ENCODE data around the gene POTEF. TPM values are rescaled to one million over a fixed set of nuclear protein-coding genes. Genes with fewer than 3 reads are reported as not detected.
"Not testable (repeated sequence)": the region's sequence is repeated elsewhere in the genome, so short reads cannot be mapped to it uniquely, and the experiment has no call there.

POTEF gene
- total RNA-seq, 1 donor from 2014 or later: not detected

DNA sequence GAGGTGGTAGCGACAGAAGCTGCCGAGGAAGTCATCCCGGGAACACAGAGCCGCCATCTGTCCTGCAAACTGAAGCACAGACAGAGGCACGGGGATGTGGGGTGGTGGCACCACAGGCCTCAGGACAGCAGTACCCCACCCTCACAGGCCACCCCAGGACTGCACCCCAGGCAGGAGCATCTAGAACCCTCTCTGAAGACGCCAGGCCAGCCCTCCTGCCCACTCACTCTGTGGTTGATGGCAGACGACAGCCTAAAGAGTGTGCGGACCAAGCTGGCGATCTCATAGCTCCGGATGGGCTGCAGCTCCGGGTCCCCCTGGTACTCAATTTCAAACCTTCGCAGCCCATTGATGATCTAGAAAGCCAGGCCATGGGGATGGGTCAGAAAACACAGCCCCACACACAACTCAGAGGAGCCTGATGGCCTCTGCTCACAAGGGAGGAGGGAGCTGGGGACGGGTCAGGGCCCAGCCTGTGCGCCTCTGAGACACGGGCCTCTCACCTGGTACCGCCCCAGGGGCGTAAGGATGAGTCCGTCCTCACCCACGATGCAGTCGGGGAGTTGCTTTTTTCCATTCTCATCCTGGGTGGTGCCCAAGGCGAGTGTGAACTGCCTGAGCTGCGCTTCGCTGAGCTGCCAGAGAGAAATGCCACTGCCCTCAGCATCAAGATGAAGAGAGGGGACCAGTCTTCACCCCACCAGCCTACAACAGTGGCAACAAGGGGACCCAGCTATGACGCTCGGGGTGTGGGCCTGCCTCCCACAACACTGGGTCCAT lies 24.0 kb upstream of the POTEF start:
- DNase-seq (ENCODE audit: low read depth): no peak

DNA sequence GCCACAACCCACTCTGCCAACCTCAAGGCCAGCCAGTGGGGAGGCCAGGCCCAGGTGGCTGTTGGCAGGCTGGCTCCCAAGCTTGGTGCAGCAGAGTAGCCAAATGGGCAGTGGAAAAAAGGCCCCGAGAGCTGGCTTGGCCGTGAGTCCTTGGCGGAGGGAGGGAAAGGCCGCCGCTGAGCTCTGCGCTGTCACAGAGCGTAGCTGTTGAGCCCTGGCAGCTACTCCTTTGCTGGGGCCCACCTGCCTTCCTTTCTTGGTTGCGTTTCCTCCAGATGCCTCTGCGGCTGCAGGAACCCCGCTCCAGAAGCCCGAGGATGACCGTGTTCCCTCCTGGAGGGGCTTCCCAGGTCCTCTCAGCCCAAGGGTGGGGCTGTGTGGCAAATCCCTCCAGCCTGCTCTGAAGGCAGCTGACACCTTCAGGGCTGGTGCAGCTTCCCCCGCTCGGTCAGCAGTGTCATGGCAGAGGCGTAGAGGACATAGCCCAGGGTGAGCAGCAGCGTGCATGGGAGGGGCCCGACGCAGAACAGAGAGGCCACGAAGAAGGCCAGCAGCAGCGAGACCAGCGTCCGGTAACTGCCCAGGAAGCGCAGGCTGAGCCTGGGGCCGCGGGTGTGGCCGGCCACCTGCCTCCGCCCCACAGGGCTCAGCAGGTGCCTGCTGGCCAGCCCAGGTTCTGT lies 23.3 kb upstream of the POTEF start:
- DNase-seq (ENCODE audit: low read depth): not testable (repeated sequence)

DNA sequence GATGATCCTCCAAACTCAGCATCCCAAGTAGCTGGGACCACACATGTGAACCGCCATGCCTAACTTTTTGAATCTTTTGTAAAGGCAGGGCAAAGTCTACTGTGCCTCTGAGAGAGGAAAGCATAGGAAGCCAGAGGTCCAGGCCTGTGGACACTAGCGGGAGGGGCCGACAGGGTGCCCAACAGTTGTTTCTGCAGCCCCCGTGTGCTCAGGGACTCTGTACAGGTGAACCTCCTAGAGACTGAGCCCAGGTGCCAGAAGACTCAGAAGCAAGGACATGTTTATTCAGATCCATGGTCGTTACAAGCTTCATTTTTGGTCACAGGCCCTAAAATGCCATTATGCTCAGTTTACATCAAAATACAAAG lies 22.1 kb upstream of the POTEF start:
- DNase-seq (ENCODE audit: low read depth): not testable (repeated sequence)

DNA sequence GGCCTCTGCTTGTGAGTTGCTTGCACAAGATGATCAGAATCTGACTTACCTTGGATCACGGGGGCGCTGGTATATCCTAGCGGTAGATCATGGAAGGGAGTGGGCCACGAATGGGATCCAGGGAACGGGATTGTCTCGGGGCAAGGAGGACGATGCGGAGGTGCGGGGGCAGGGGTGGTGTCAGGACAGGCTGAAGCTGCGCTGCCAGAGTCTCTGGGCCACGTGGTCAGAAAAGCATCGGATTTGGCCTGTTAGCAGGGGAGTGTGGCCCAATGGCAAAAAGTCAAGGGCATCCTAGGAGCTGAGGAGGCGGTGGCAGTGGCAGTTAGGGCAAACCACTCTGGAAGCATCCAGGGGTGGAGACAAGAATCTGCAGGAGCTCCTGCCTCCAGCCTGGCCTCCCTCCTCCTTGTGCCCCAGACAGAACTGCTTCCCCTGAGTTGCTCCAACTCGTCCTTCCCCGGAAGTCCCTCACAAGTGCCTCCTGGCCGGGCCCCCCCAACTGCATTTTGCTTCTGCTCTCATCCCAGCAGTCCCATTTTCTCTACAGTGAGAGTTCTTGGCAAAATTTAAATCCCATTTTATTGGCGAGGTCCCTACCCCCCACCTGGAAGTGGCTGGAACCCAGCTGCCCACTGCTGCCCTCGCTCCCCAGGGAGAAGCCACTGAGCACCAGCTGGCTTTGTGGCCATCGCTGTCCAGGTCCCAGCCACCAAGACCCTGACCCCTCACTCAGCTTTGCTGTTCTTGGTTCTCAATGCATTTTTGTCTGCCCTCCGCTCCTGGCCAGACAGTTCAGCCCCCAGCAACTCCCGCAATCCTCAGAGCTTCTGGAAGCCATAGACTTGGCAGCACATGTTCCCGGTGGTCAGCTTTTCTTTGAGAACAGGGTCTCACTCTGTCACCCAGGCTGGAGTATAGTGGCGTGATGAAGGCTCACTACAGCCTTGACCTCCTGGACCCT lies 21.4 kb upstream of the POTEF start:
- no peak for DNase-seq (ENCODE audit: low read depth)

DNA sequence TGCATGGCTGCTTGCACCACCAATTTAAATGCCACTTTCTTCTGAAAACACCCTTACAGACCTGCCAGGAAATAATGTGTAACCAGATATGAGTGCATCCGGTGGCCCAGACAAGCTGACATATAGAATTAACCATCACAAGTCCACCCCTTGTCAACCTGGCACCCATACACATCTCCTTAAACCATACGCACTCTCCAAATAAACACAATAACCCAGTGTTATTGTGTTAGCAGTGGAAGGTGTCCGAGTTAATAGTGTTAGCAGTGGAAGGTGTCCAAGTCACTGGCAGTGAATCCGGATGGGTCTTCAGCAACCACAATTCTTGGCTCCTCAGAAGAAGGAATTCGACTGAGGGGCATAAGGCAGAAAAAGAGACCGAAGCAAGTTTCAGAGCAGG lies 19.5 kb upstream of the POTEF start:
- DNase-seq (ENCODE audit: low read depth): not testable (repeated sequence)

DNA sequence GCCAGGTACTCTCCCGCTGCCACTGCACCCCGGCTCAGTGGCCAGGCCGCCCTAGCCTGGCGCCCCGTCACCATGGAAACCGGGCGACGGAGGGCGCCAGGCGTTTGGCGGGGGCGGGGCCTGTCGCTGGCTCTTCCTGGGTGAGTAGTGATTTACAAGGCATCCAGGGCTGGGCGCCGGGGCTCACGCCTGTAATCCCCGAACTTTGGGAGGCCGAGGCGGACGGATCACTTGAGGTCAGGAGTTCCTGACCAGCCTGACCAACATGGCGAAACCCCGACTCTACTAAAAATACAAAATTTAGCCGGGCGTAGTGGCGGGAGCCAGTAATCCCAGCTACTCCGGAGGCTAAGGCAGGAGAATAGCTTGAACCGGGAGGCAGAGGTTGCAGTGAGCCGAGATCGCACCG lies 16.0 kb upstream of the POTEF start, which contains the start of gene CCDC74B:
CCDC74B (minus strand) TSS at position 107 of the 409 bp plus-strand sequence. CDS start 116 bp downstream, outside the sequence.
- DNase-seq (ENCODE audit: low read depth): peak; percentile 45

DNA sequence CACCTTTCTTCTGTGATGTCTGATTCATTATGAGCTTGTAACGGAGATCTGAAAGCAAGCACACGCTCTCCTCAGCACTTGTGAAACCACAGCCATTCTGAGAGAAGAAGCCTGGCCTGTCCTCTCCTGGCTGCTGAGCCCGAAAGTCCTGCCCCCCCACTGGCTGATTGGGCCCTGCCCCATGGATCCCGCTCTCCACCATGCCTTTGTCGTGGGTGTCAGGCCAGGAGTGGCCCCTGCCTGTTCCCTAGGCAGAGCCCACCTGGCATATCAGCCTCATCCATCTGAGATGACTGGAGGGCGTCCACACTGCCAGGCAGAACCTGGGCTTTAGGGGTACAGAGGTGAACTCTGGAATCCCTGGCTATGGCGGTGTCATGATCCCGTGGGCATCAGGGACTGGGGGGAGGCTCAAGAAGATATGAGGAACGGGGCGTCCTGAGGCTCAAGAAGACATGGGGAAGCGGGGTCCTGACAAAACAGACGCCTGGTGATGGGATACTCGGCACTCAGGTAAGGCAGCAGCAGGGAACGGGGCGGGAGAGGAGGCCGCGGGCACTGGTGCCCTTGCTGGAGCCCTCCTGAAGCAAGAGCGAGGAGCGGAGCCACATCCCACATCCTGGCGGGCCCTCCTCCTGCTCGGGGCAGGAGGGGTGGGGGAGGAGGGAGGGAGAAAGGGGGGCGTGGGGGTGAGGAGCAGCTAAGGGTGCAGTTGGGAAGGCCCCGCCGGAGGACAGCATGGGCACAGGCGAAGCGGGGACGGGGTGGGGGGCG lies 14.4 kb upstream of the POTEF start:
- DNase-seq (ENCODE audit: low read depth): not testable (repeated sequence)

DNA sequence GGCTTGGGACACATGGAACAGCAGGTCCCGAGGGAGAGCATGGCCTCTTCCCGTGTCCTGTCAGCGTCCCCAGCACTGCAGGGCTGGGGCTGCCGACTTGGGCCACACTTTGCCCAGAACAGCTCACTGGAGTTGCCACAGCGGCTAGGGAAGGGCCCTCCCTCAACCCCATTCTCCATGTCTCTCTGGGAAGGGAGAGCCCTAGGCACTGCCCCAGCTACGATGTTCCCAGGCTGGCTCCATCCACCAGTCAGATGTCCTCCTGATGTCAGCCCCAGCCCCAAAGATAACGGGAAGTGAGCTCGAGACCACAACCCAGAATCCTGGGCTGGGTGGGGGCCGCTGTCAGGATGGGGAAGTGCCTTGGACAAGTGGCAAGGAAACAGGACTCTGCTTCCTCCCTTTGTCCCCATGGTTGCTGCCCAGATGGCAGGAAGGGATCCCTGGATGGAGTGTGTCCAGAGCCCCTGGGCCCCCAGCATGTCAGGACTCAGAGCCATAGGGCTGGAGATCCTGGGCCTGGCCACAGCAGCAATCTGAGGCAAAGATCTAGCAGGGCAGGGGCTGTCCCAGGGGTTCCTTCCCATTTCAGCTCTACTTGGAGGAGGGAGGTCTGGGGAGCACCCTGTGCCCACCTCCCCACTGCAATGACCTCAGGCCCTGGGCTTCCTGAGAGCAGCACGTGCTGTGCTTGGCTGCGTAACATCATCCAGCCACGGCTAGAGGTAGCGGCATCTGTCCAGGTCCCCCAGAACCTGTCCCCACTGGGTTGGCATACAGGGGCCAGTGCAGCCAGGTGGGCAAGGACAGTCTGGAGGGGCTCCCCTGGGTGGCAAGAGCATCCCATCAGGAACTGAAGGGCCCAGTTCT lies 13.6 kb upstream of the POTEF start:
- DNase-seq (ENCODE audit: low read depth): not testable (repeated sequence)

DNA sequence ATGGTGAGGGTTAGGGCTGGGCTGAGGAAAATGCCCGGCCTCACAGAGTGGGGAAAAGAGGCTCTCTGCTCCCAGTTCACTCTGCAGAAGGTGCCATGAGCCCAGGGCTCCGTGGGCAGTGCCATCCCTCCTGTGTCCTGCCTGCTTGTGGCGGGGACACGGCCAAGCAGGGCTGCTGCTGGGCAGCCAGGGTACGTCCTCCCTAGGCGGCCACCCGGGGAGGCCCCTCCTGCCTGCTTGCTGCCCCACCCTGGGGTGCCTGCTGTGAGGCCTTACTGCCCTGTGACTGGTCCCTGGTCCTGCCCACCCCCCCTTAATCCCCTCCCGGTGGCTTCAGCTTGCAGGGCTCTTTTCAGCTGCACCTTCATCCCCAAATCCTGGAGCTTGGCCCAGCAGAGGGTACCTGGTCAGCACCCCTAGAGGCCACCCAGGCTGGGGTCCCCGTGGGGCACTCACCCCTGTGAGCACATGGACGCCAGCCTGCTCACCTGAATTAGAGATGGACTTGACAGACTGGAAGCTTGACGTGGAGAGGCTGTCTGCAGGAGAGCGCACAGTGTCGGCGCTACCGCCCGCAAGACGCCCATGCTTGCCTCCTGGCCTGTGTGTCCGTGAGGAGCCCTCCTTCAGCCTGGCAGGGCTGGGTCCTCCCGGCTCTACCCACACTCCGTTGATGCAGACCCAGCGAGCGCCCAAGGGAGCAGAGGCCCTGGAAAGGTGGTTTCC lies 12.8 kb upstream of the POTEF start:
- DNase-seq (ENCODE audit: low read depth): not testable (repeated sequence)

DNA sequence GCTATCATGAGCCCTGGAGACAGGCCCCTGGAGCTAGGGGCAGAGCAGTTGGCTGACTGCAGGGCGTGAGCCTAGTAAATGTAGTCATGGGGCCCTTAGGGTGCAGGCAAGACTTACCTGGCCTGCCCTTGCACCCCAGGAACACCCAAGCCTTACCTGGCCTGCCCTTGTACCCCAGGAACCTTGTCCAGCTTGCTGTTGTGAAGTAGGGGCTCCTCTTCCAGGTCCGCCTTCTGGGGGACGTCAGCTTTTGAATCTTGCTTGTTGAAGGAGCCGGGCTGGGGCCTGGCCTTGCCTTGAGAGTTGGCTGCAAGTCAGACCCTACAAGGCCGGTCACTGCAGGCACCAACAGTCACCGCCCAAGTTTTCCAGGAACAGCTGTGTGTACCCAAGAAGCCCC lies 12.0 kb upstream of the POTEF start:
- not testable (repeated sequence) for DNase-seq (ENCODE audit: low read depth)

DNA sequence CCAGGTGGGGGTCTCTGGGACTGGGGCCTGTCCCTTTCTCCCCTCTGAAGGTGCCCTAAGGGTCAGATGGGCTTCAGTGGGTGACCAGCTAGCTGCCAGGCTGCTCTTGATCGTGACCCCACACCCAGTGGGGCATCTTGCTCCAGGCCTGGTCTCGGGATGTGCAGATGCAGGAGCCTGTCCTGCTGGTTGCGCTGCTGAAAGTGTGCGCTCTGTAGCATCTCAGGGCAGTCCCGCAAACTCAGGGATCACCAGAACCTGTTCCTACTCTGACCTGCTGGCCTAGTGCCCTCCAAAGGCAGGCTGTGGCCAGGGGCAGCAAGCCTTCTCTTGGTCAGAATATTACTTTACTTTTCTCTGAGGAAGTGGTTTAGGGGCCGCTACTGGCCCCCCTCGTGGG lies 11.5 kb upstream of the POTEF start:
- DNase-seq (ENCODE audit: low read depth): not testable (repeated sequence)

DNA sequence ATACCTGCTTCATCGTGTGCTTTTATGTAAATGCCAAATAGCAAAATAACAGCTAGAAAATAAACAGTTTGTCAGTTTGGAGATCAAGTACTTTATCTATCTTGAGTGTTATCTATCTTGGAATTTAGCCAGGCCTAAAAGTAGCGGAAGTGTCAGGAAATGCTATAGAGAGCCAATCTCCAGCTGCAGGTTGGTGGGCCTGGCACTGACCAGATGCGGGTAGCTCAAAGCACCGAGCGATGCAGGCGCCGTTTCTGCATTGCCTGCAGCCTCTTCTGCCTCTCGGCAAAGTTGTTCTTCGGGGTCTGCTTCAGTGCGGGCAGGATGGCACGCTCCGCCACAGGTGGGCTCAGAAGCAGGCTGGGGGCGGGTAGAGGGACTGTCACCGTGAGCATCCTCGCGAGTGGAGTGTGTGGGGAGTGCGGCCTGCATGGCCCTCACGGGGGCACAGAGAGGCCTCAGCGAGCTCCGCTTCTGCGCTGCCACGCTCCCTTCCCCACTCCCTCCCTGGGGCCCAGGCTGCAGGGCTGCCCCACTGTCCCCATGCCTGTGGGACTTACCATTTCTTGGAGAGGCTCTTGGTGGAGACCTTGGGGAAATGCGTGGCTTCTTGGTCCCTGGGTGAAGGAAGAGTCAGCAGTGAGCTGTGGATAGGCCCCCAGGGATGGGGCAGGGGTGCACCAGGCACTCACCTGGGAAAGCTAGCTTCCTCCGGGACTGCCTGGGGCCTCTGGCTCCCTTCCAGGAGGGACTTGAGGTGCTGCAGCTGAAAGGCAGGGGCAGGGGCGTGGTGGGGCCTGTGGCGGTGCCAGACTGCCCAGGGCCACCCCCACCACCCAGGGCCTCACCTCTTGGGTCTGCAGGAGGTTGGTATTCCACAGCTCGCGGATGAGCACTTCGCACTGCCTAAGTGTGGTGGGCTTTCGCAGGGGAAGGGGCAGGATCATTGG lies 10.6 kb upstream of the POTEF start:
- not testable (repeated sequence) for DNase-seq (ENCODE audit: low read depth)

DNA sequence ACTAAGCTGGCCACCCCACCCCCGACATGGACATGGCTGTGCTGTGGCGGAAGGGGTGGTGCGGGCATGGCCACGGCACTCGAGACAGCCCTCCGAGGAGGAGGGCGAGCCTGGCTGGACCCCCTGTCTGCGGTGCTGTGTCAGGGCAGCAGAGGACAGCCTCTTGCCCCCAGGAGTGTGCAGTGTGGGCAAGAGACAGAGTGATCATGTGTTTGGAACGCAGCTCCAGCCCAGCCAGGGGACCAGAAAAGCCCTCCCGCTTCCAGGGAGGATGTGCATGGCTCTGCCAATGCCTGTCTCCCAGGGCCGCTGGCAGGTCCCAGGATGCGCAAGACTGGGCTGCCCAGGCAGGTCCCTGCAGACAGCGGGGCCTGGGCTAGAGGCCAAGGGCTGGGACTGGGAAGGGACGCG lies 9.8 kb upstream of the POTEF start:
- not testable (repeated sequence) for DNase-seq (ENCODE audit: low read depth)

DNA sequence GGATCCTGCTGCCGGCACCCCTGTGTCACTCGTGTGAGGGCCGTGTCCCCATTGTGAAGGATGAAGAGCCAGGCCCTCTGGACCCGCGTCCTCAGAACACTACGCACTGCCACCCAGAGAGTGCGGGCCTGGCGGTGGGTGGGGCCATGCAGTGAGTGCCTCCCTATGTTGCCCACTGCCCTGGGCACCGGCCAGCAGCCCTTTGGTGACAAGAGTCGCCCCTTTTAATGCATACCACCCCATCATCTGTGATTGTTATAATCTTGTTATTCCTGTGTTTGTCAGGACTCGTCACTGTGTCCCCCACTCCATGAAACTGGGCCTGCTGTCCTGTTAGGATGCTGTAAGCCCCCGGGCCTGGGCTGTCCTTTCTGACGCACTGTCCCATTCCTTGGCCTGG lies 9.3 kb upstream of the POTEF start:
- DNase-seq (ENCODE audit: low read depth): not testable (repeated sequence)

DNA sequence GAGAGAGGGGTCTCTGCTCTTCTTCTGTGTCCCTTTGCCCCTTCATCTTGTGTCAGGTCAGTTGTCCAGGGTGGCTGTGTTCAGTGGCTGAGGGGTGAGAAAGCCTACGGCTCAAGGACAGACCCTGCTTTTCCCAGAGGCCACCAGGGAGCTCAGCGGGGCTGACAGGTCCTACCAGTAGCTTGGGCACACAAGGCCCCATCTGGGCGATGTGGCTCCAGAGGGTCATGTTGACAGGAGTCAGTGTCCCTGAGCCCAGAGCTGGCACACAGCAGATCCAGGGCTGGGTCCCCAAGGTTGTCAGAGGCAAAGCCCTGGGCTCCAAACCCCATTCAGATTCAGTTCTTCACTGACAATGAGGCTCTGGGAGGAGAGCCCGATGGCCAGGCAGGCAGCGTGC lies 8.1 kb upstream of the POTEF start:
- not testable (repeated sequence) for DNase-seq (ENCODE audit: low read depth)

DNA sequence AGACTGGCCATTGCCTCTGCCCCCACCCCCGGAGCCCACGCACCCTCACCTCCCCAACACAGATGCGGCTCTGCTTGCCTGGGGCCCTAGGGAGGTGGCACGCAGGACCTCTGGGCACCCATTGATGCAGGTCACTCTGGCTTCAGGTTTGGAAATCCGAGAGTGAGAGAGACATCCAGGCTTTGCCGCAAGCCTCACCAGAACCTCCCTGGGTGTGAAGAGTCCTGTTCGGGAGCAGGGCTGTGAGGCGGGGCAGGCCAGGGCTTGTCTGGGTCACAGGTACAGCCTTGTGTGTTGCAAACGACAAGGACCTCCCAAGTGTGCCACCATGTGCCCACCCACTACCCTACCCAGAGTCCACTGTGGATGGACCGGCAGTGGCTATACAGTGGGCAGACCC lies 7.5 kb upstream of the POTEF start:
- DNase-seq (ENCODE audit: low read depth): not testable (repeated sequence)

DNA sequence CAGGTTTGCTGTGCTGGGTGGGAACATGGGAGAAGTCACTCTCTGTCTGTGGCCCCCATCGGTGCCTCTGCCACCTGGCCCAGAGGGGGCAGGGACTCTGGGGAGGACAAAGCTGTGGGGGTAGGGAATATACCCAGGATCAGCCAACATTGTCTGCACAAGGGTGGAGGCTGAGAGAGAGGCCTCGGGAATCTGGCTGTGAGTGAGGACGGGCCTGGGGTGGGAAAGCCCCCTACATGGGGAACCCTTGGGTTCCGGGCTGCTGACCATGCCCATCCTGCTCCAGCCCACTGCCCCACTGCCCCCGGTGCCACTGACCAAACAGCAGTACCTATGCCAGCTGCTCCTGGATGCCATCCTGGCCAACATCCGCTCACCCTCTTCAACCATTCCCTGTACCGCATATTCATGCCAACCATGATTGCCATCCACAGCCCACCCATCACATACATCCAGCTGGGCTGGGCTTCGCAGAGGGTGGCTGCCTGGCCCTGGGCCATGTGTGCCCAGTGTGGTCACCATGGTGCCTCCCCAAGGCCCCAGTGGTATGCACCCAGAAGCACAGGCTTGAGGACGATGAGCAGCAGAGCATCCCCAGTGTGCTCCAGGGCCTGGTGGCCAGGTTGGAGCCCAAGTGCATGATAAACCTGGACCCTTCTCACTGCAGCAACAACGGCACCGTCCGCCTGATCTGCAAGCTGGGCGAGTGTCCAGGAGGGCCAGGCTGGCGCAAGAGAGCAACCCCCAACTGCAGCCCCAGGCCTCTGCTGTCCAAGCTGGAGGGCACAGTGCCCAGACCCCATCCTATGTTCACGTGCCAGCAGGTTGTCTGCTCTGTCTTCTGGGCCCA lies 6.9 kb upstream of the POTEF start:
- DNase-seq (ENCODE audit: low read depth): no peak

Data from myocyte (in vitro differentiated cells).